K562 (cell line): ENCODE data around the gene NDST1. TPM values are rescaled to one million over a fixed set of nuclear protein-coding genes. Genes with fewer than 3 reads are reported as not detected.

ENCODE experiments used
- ATAC-seq: fragments of 200-7000 bp; cut with Tn5 transposase; 3 replicates; pipeline ENCODE4 v1.9.1; 2020; ENCODE audit warnings: moderate library complexity
- BruUV-seq: library from RNA; stranded (reverse); fragments of 400-500 nt; replicated peaks from 2 replicates; lab custom pipeline; 2021; lab: Mats Ljungman, UMichigan
- CTCF ChIA-PET: fragments of 300-600 bp; formaldehyde crosslinking; extraction: SDS; loops from one replicate; lab custom pipeline; 2021; ENCODE audit warnings: low intra/inter-chr PET ratio; lab: Yijun Ruan, JAX
- POLR2A ChIA-PET: fragments of 300-600, 350-650 bp; sonication (Branson Sonifier 250); formaldehyde crosslinking; extraction: SDS; loops from one replicate; lab custom pipeline; 2021; ENCODE audit warnings: antibody characterized with exemption, inconsistent platforms; lab: Yijun Ruan, JAX
- DNase-seq, 4 experiments: peaks; one replicate each; pipeline versions ENCODE4 v3.0.0 to v3.0.0-alpha.2; 2011 to 2018; ENCODE audit warnings: low spot score in 3 of 4, mixed read lengths in 3 of 4; ENCODE audit errors: extremely low read depth in 1 of 4
- FAIRE-seq: peaks from 2 replicates; lab custom pipeline; 2011; peaks lifted over from hg19 to GRCh38; lab: Jason Lieb, UNC
- H2AFZ ChIP-seq: 2 replicates; pipeline ENCODE4 v1.6.0; 2011; ENCODE audit warnings: low read depth, low read length, control low read depth, inconsistent platforms
- H3K27ac ChIP-seq: fragments of 200-600 bp; 3 replicates; pipeline ENCODE4 v1.8.0; 2011; ENCODE audit warnings: low read depth, mild to moderate bottlenecking, control low read depth, inconsistent platforms, low read length, moderate library complexity, mixed read lengths; ENCODE audit errors: extremely low read depth
- H3K27me3 ChIP-seq, 2 experiments: fragments of 300-600 bp in 1 of 2; 2 replicates in 1 of 2; 3 replicates in 1 of 2; pipeline versions ENCODE4 v1.6.0 to v1.8.0; 2011; ENCODE audit warnings: inconsistent platforms in 2 of 2, low read length in 2 of 2, mild to moderate bottlenecking in 1 of 2, mixed read lengths in 1 of 2, moderate library complexity in 1 of 2; ENCODE audit not compliant: control insufficient read depth in 2 of 2, insufficient read depth in 2 of 2
- H3K36me3 ChIP-seq: fragments of 300-600 bp; 3 replicates; pipeline ENCODE4 v1.8.0; 2011; ENCODE audit warnings: mild to moderate bottlenecking, low read length, inconsistent platforms; ENCODE audit not compliant: control insufficient read depth, insufficient read depth
- H3K4me1 ChIP-seq, 2 experiments: fragments of 200-600 bp in 1 of 2; replicated peaks in 1 of 2; 2 replicates in 1 of 2; 3 replicates in 1 of 2; pipeline versions ENCODE4 v1.5.1 to v1.8.0; 2011; ENCODE audit warnings: inconsistent platforms in 2 of 2, low read length in 2 of 2, mild to moderate bottlenecking in 1 of 2, mixed read lengths in 1 of 2, moderate library complexity in 1 of 2; ENCODE audit not compliant: control insufficient read depth in 2 of 2, insufficient read depth in 2 of 2
- H3K4me2 ChIP-seq: 2 replicates; pipeline ENCODE4 v1.6.1; 2011; ENCODE audit warnings: low read length, control low read depth, inconsistent platforms, mixed read lengths; ENCODE audit not compliant: insufficient read depth
- H3K4me3 ChIP-seq: fragments of 200-600 bp; sonication (generic), shearing (Covaris generic); 2 replicates; pipeline ENCODE4 v1.5.1; 2016; ENCODE audit warnings: control low read depth, inconsistent platforms
- H3K79me2 ChIP-seq: fragments of 200-600 bp; 3 replicates; pipeline ENCODE4 v1.8.0; 2011; ENCODE audit warnings: low read length, inconsistent platforms; ENCODE audit not compliant: control insufficient read depth, insufficient read depth
- H3K9ac ChIP-seq, 2 experiments: 2 replicates each; pipeline versions ENCODE4 v1.6.0 to v1.6.1; 2011; ENCODE audit warnings: low read depth in 2 of 2, low read length in 2 of 2, control low read depth in 1 of 2, inconsistent platforms in 1 of 2, mild to moderate bottlenecking in 1 of 2, mixed read lengths in 1 of 2; ENCODE audit not compliant: insufficient read depth in 1 of 2
- H3K9me1 ChIP-seq: one replicate; pipeline ENCODE4 v1.6.0; 2011; ENCODE audit warnings: inconsistent platforms, mild to moderate bottlenecking, low read length, moderate library complexity; ENCODE audit not compliant: control insufficient read depth, insufficient read depth
- H3K9me3 ChIP-seq: replicated peaks from 2 replicates; pipeline ENCODE4 v1.5.1; 2011; ENCODE audit warnings: low read depth, low read length, inconsistent platforms; ENCODE audit not compliant: control insufficient read depth, insufficient read depth
- H4K20me1 ChIP-seq: replicated peaks from 2 replicates; pipeline ENCODE4 v1.6.1; 2011; ENCODE audit warnings: low read length, inconsistent platforms, mixed read lengths; ENCODE audit not compliant: control insufficient read depth, insufficient read depth
- HNRNPK ChIP-seq: fragments of 200-400 bp; formaldehyde crosslinking; IDR thresholded peaks from one replicate; pipeline ENCODE4 v1.6.1; 2018; ENCODE audit warnings: mild to moderate bottlenecking, low read depth, low read length; ENCODE audit not compliant: poor library complexity, severe bottlenecking
- NR4A1 ChIP-seq, 2 experiments: fragments of 250-450 bp in 1 of 2; fragments of 450-650 bp in 1 of 2; sonication (Bioruptor Pico) in 1 of 2; IDR thresholded peaks; 2 replicates each; pipeline versions ENCODE4 v1.4.0 to v1.6.1; 2016 to 2020; ENCODE audit warnings: mild to moderate bottlenecking in 2 of 2, missing compliant biosample characterization in 1 of 2, missing genetic modification characterization in 1 of 2, moderate library complexity in 1 of 2
- SMAD4 ChIP-seq: fragments of 250-450 bp; sonication (Bioruptor Pico); conservative IDR thresholded peaks from 2 replicates; pipeline ENCODE4 v1.8.0; 2021; ENCODE audit warnings: inconsistent platforms, mild to moderate bottlenecking, moderate library complexity
- SRSF1 ChIP-seq: fragments of 200-400 bp; formaldehyde crosslinking; IDR thresholded peaks from 2 replicates; pipeline ENCODE4 v1.6.1; 2017; ENCODE audit warnings: mild to moderate bottlenecking, low read depth, low read length, moderate library complexity
- TAF15 ChIP-seq: fragments of 200-400 bp; formaldehyde crosslinking; IDR thresholded peaks from 2 replicates; pipeline ENCODE4 v1.6.1; 2017; ENCODE audit warnings: mild to moderate bottlenecking, low read depth, low read length, moderate library complexity
- ZBTB17 ChIP-seq: fragments of 450-650 bp; formaldehyde crosslinking; IDR thresholded peaks from 2 replicates; pipeline ENCODE4 v1.4.0; 2020; ENCODE audit warnings: mild to moderate bottlenecking
- ZNF197 ChIP-seq: fragments of 200-800 bp; sonication (Bioruptor generic); IDR thresholded peaks from 2 replicates; pipeline ENCODE4 v1.6.1; 2016; ENCODE audit warnings: low read depth, missing genetic modification characterization, missing compliant biosample characterization
- ZNF24 ChIP-seq: fragments of 450-650 bp; IDR thresholded peaks from 2 replicates; pipeline ENCODE4 v1.6.1; 2016
- WGBS: fragments of 100-300 bp; shearing (Covaris generic); methylation state at CpG from one replicate; pipeline ENCODE4 v1.1.6; 2016; ENCODE audit warnings: low coverage, mixed read lengths; ENCODE audit not compliant: insufficient coverage; ENCODE audit errors: missing lambda C conversion rate; 5-methylcytosine and 5-hydroxymethylcytosine counted together
- in situ Hi-C: fragments of 300-500 bp; cut with MboI; formaldehyde crosslinking; loops from 4 replicates; pipeline ENCODE4 v1.15.0; 2018; ENCODE audit warnings: inconsistent platforms, mixed read lengths
- intact Hi-C: fragments of 100-400 bp; cut with micrococcal nuclease; formaldehyde crosslinking; loops from 2 replicates; pipeline ENCODE4 v1.14.2; 2022
- polyA plus RNA-seq, 8 experiments: library from polyadenylated mRNA; depleted of rRNA in 4 of 8; stranded (reverse) in 5 of 8; unstranded in 3 of 8; fragments of >200 nt; fragmentation: Nextera tagmentation in 2 of 8; fragmentation: Illumina TruSeq in 1 of 8; extraction: Ambion mirVana in 2 of 8; extraction: Trizol in 1 of 8; gene quantifications; 2 replicates each; pipeline versions ENCODE4 v1.2.1 to v1.2.3, GENCODE V29; 2011 to 2014; ENCODE audit warnings: inconsistent platforms in 1 of 8, missing spikeins in 1 of 8
- total RNA-seq, 7 experiments: library from RNA; depleted of rRNA in 6 of 7; stranded (reverse); fragments of >200 nt in 6 of 7; fragmentation: Illumina TruSeq in 2 of 7; extraction: Trizol in 2 of 7; gene quantifications; 2 replicates each; pipeline versions ENCODE4 v1.2.1 to v1.2.3, GENCODE V29; 2011 to 2021; ENCODE audit warnings: low replicate concordance in 1 of 7
- TF ChIP-seq, protein P1 (sequence below): sonication (generic); formaldehyde crosslinking; IDR thresholded peaks from 2 replicates; pipeline ENCODE4 v1.8.1; 2023; ENCODE audit warnings: mild to moderate bottlenecking, missing genetic modification reagents
- TF ChIP-seq, protein P2 (sequence below): sonication (generic); formaldehyde crosslinking; IDR thresholded peaks from 2 replicates; pipeline ENCODE4 v1.8.0; 2022; ENCODE audit warnings: mild to moderate bottlenecking, missing genetic modification reagents

Gene NDST1
- total and polyA plus RNA-seq, 9 of the 15 experiments (the other 6 are each of a cell fraction or from before 2014, with no cell fraction given): 0.38 to 47.9 (median 9.9) TPM

DNA sequence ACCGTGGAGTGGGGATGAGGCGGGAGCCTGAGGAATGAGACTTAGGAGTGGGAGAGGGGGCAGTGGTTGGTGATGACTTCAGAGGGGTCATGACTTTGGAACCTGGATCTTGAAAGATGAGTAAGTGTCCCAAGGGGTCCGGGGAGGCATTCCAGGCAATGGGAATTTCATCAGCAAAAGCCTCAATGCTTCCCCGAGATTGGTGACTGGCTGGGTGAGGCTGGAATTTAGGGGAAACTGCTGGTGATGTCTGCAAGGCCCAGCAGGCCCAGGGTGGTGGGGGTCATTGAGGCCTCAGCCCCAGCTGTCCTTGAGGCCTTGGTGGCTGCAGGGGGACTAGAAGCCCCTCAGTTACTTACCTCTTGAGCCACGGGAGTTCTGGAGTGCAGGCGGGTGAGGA lies 7.5 kb downstream of the NDST1 start:
- ChIA-PET CTCF (no interaction called here), POLR2A (interaction anchor here (0.6 to 1.7 kb wide), 5 partner anchors 11 to 66 kb away, joined by 3 to 6 read pairs (median 3); partner anchors contain the start of gene RPS14)
- intact Hi-C loops (no loop called here), in situ Hi-C loops (no loop called here)
- no peaks in the 10 kb centered on the region for H3K9me3 ChIP-seq
- WGBS: 51% methylated on average over 6 of the region's 6 CpGs
- H3K9me1 ChIP-seq: peaks cover 18% of the 10 kb centered on the region
- no peak overlapping the region for H3K27ac ChIP-seq
- H3K79me2 ChIP-seq: peaks cover 73% of the 10 kb centered on the region
- no TSS peak for BruUV-seq
- no peak for TF ChIP-seq ZBTB17
- no peak for TF ChIP-seq ZNF24
- no peak for TF ChIP-seq HNRNPK
- TF ChIP-seq, protein P1, sequence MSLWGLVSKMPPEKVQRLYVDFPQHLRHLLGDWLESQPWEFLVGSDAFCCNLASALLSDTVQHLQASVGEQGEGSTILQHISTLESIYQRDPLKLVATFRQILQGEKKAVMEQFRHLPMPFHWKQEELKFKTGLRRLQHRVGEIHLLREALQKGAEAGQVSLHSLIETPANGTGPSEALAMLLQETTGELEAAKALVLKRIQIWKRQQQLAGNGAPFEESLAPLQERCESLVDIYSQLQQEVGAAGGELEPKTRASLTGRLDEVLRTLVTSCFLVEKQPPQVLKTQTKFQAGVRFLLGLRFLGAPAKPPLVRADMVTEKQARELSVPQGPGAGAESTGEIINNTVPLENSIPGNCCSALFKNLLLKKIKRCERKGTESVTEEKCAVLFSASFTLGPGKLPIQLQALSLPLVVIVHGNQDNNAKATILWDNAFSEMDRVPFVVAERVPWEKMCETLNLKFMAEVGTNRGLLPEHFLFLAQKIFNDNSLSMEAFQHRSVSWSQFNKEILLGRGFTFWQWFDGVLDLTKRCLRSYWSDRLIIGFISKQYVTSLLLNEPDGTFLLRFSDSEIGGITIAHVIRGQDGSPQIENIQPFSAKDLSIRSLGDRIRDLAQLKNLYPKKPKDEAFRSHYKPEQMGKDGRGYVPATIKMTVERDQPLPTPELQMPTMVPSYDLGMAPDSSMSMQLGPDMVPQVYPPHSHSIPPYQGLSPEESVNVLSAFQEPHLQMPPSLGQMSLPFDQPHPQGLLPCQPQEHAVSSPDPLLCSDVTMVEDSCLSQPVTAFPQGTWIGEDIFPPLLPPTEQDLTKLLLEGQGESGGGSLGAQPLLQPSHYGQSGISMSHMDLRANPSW (CRISPR knock-in tag): no peak
- no peak for TF ChIP-seq TAF15
- no peak for TF ChIP-seq SMAD4 (CRISPR knock-in tag)
- TF ChIP-seq, protein P2, sequence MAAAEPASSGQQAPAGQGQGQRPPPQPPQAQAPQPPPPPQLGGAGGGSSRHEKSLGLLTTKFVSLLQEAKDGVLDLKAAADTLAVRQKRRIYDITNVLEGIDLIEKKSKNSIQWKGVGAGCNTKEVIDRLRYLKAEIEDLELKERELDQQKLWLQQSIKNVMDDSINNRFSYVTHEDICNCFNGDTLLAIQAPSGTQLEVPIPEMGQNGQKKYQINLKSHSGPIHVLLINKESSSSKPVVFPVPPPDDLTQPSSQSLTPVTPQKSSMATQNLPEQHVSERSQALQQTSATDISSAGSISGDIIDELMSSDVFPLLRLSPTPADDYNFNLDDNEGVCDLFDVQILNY: no peak
- no peak for TF ChIP-seq NR4A1 (CRISPR knock-in tag; IDR thresholded peaks at IDR 0.05)
- no peak for TF ChIP-seq NR4A1 (tag; IDR thresholded peaks at IDR 0.05)
- no peak for TF ChIP-seq SRSF1
- no peak for TF ChIP-seq ZNF197 (CRISPR knock-in tag)
- H4K20me1 ChIP-seq: peaks cover 55% of the 10 kb centered on the region
- DNase-seq (no peak), ATAC-seq (no peak), FAIRE-seq (no peak)
- H2AFZ ChIP-seq: no peak overlapping the region
- 0 out of 4 replicates have a peak overlapping the region, but pooled peaks of 1 of the 2 experiments have one; percentile 83 for H3K9ac ChIP-seq
- H3K4me2 ChIP-seq: no peak overlapping the region
- peaks cover 8% of the 10 kb centered on the region; the same call in 2 of the 3 replicates for H3K36me3 ChIP-seq
- H3K4me1 ChIP-seq: peaks cover 40 to 44% of the 10 kb centered on the region in 2 experiments
- H3K4me3 ChIP-seq: no peak overlapping the region
- no peaks in the 10 kb centered on the region for H3K27me3 ChIP-seq
